ENCODE measurements around the gene RNF123.

RNF123 gene

DNA sequence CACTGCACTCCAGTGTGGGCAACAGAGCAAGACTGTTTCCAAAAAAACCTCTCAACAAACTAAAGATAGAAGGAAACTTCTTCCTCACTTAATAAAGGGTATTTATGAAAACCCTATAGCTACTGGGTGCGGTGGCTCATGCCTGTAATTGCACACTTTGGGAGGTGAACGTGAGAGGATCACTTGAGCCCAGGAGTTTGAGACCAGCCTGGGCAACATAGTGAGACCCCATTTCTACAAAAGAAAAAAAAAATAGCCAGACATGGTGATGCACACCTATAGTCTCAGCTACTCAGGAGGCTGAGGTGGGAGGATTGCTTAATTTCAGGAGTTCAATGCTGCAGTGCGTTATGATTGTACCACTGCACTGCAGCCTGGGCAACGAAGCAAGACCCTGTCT lies 74.6 kb downstream of the RNF123 start:
- DNase-seq (ENCODE audit: low spot score), result no peak
- H3K27ac ChIP-seq, result no peak overlapping the region
- H3K4me3 ChIP-seq, result no peak overlapping the region
- TF ChIP-seq CTCF (IDR thresholded peaks at IDR 0.05), result no peak

- H3K27ac ChIP-seq, result no peak overlapping the region
- TF ChIP-seq CTCF (IDR thresholded peaks at IDR 0.05), result no peak
- DNase-seq (ENCODE audit: low spot score), result no peak
- no peak overlapping the region for H3K4me3 ChIP-seq
Observed at GRCh38 chr3:49769286-49769915, 80.0 kb downstream of the RNF123 start.

- no peak overlapping the region for H3K27ac ChIP-seq
- TF ChIP-seq CTCF (IDR thresholded peaks at IDR 0.05), result no peak
Observed at GRCh38 chr3:49769926-49770325, 80.6 kb downstream of the RNF123 start.

More at GRCh38 chr3:49769926-49770325, 80.6 kb downstream of the RNF123 start:
- no peak overlapping the region for H3K4me3 ChIP-seq
- DNase-seq (ENCODE audit: low spot score), result no peak

Measured in coronary artery (tissue), 2 donors.